Testis (tissue), 3 donors: ENCODE measurements around the gene CDK7. TPM values are rescaled to one million over a fixed set of nuclear protein-coding genes. Genes with fewer than 3 reads are reported as not detected.

Experiments
- DNase-seq: peaks from one replicate; pipeline ENCODE4 v3.0.0-alpha.2; 2019
- H3K27ac ChIP-seq, 2 donors: fragments of 200-600 bp; sonication (generic); one replicate each; pipeline ENCODE4 v1.5.1; 2019
- H3K27me3 ChIP-seq: fragments of 200-600 bp; sonication (generic); one replicate; pipeline ENCODE4 v1.5.1; 2019
- H3K36me3 ChIP-seq: fragments of 200-600 bp; sonication (generic); one replicate; pipeline ENCODE4 v1.5.1; 2017; ENCODE audit warnings: low read depth; ENCODE audit errors: missing control alignments
- H3K4me1 ChIP-seq: fragments of 200-600 bp; sonication (generic); one replicate; pipeline ENCODE4 v1.5.1; 2019
- H3K4me3 ChIP-seq, 2 donors: fragments of 200-600 bp; sonication (generic); one replicate each; pipeline ENCODE4 v1.5.1; 2017 to 2019
- H3K9me3 ChIP-seq: fragments of 200-600 bp; sonication (generic); one replicate; pipeline ENCODE4 v1.5.1; 2017
- POLR2A ChIP-seq: fragments of 450-650 bp; IDR thresholded peaks from one replicate; pipeline ENCODE4 v1.6.1; 2017; ENCODE audit warnings: antibody characterized with exemption, mild to moderate bottlenecking, moderate library complexity
- whole genome bisulfite sequencing, 2 donors: methylation state at CpG; one replicate each; pipeline ENCODE4 v1.1.5; 2018; 5-methylcytosine and 5-hydroxymethylcytosine counted together
- intact Hi-C: fragments of 100-400 bp; cut with DNase I; formaldehyde crosslinking; loops from one replicate; pipeline ENCODE4 v1.15.1; 2023; ENCODE audit warnings: low total_unique reads
- polyA plus RNA-seq: library from polyadenylated mRNA; stranded (reverse); fragments of 350-450 nt; fragmentation: Illumina TruSeq; extraction: RNeasy Lipid Tissue Mini Kit (QIAGEN cat#74804); gene quantifications from one replicate; pipeline ENCODE4 v1.2.3, GENCODE V29; 2014; ENCODE audit warnings: low read depth, low replicate concordance; ENCODE audit not compliant: insufficient read depth
- total RNA-seq, 2 donors: library from RNA; depleted of rRNA; stranded (reverse); fragments of >200 nt; gene quantifications; one replicate each; pipeline ENCODE4 v1.2.3, GENCODE V29; 2016
- TF ChIP-seq, protein P1 (sequence below), 3 experiments: fragments of 450-650 bp in 2 of 3; fragments of 200-600 bp in 1 of 3; sonication (generic) in 1 of 3; IDR thresholded peaks; one replicate each; pipeline ENCODE4 v1.5.1; 2016 to 2019; ENCODE audit warnings: antibody characterized with exemption in 3 of 3, mild to moderate bottlenecking in 2 of 3, moderate library complexity in 1 of 3

CDK7 gene
- total and polyA plus RNA-seq, 3 donors from 2014 or later: 31.7 to 86.0 (median 35.1) TPM

DNA sequence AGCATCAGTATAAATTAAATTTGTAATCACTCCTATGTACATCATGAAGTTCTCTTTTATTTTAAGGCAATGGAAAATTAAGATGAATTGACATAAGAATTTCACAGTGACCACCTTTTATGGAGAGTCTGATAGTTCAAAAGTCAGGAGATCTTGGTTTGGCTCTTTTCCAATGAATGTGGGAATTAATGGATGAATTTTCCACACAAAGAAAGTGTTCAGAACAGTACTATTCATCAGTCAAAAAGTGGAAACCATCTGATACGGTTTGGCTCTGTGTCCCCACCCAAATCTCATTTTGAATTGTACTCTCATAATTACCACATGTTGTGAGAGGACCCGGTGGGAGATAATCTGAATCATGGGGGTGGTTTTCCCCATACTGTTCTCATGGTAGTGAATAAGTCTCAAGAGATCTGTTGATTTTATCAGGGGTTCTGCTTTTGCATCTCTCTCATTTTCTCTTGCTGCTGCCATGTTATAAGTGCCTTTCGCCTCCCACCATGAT, 73.4 kb downstream of the CDK7 start:
- TF ChIP-seq POLR2A: no peak
- TF ChIP-seq, protein P1, sequence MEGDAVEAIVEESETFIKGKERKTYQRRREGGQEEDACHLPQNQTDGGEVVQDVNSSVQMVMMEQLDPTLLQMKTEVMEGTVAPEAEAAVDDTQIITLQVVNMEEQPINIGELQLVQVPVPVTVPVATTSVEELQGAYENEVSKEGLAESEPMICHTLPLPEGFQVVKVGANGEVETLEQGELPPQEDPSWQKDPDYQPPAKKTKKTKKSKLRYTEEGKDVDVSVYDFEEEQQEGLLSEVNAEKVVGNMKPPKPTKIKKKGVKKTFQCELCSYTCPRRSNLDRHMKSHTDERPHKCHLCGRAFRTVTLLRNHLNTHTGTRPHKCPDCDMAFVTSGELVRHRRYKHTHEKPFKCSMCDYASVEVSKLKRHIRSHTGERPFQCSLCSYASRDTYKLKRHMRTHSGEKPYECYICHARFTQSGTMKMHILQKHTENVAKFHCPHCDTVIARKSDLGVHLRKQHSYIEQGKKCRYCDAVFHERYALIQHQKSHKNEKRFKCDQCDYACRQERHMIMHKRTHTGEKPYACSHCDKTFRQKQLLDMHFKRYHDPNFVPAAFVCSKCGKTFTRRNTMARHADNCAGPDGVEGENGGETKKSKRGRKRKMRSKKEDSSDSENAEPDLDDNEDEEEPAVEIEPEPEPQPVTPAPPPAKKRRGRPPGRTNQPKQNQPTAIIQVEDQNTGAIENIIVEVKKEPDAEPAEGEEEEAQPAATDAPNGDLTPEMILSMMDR (IDR thresholded peaks at IDR 0.05): no peak
- H3K9me3 ChIP-seq: no peaks in the 10 kb centered on the region
- no peaks in the 10 kb centered on the region for H3K4me1 ChIP-seq
- no peak for DNase-seq
- intact Hi-C loops: no loop called here
- 57 to 92% methylated on average over 3 of the region's 3 CpGs for WGBS, 2 donors
- H3K36me3 ChIP-seq: no peaks in the 10 kb centered on the region
- H3K27ac ChIP-seq: no peak overlapping the region
- H3K4me3 ChIP-seq: no peak overlapping the region
- H3K27me3 ChIP-seq: no peaks in the 10 kb centered on the region

DNA sequence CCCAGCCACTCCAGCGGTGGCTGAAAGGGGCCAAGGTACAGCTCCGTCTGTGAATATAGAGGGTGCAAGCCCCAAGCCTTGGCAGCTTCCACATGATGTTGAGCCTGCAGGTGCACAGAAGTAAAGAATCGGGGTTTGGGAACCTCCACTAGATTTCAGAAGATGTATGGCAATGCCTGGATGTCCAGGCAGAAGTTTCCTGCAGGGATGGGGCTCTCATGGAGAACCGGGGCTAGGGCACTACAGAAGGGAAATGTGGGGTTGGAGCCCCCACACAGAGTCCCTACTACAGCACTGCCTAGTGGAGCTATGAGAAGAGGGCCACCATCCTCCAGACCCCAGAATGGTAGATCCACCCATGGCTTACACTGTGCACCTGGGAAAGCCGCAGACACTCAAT, 74.7 kb downstream of the CDK7 start:
- H3K27me3 ChIP-seq: no peaks in the 10 kb centered on the region
- no peak for DNase-seq
- WGBS, 2 donors: 93 to 97% methylated on average over 5 of the region's 5 CpGs
- no peak overlapping the region for H3K27ac ChIP-seq
- H3K36me3 ChIP-seq: no peaks in the 10 kb centered on the region
- no peaks in the 10 kb centered on the region for H3K4me1 ChIP-seq
- H3K9me3 ChIP-seq: no peaks in the 10 kb centered on the region
- intact Hi-C loops: no loop called here
- no peak overlapping the region for H3K4me3 ChIP-seq
- TF ChIP-seq, protein P1 (IDR thresholded peaks at IDR 0.05): no peak
- no peak for TF ChIP-seq POLR2A

DNA sequence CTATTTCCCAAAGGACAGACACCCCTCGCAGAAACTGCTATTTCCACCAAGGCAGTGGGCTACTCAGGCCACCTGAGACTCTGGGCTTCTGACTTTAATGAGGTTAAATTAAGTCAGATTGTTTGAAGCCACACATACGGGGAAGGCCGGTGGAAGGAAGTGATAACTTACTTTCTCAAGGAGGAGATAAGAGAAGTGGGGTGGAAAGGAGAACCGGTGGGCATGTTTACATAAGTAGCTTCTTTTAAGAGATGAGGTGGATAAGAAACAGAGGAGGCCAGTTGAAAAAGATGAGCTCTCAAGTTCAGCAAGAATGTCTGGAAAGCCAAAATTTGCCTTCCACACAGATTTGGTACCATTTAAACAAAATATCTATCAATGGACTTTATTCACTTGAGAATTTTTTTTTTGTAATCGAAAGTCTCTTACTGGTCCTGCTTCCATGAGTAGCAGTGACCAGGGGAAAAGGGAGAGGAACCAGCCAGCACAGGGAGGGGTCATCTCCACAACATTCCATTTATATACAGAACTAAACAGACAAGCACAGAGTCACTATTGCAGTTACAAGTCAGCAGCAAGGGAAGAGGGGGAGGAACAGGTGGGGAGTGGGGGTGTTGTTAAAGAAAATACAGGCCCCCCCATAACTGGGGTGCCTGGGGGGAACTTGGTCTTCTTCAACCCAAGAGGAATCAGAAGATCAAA, 77.9 kb downstream of the CDK7 start:
- no peak overlapping the region for H3K4me3 ChIP-seq
- no peaks in the 10 kb centered on the region for H3K27me3 ChIP-seq
- 77 to 79% methylated on average over 5 of the region's 5 CpGs for WGBS, 2 donors
- H3K27ac ChIP-seq: no peak overlapping the region
- intact Hi-C loops: no loop called here
- no peak for TF ChIP-seq POLR2A
- TF ChIP-seq, protein P1 (IDR thresholded peaks at IDR 0.05): no peak
- H3K36me3 ChIP-seq: no peaks in the 10 kb centered on the region
- no peak for DNase-seq
- H3K9me3 ChIP-seq: no peaks in the 10 kb centered on the region
- H3K4me1 ChIP-seq: no peaks in the 10 kb centered on the region

DNA sequence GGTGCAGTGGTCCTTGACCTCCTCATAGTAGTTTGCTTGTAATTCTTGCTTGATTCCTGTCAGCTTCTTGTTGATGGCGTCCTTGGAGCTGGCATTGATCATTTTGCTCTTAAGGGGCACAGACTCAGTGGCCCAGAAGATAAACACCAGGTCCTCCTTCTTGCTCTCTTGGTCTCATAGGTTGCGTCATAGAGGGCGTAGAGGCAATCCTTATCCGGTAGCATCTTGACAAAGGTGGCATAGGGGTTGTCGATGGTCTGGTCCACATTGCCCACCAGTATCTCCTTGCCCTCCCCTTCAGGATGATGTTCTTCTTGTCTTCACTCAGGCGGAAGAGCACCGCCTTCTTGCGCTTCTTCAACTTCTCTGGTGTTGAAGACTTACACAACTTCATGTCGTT, 78.7 kb downstream of the CDK7 start:
- TF ChIP-seq, protein P1 (IDR thresholded peaks at IDR 0.05): no peak
- TF ChIP-seq POLR2A: no peak
- Histone ChIP-seq H3K27me3 (no peaks in the 10 kb centered on the region), H3K4me3 (no peak overlapping the region), H3K4me1 (no peaks in the 10 kb centered on the region), H3K36me3 (no peaks in the 10 kb centered on the region), H3K27ac (no peak overlapping the region), H3K9me3 (no peaks in the 10 kb centered on the region)
- 97 to 98% methylated on average over 9 of the region's 9 CpGs for WGBS, 2 donors
- intact Hi-C loops: no loop called here
- DNase-seq: no peak

DNA sequence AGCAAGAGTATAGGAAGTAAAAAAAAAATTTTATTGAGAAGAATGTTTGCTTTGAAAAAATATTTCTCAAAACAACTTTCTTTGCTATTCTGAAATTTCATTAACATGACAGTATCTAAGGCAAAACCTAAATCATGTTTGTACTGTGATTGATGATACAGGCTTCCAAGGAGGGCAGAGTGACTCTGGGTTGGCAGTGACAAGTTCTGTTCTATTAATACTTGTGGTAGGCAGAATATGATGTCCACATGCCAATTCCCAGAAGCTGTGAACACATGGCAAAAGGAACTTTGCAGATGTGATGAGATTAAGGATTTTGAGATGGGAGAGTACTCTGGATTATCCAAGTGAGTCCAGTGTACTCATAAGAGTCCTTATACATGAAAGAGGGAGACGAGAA, 81.3 kb downstream of the CDK7 start:
- WGBS, 2 donors: 95% methylated on average over 1 of the region's 1 CpG
- Histone ChIP-seq H3K27me3 (no peaks in the 10 kb centered on the region), H3K9me3 (no peaks in the 10 kb centered on the region), H3K4me1 (no peaks in the 10 kb centered on the region), H3K36me3 (no peaks in the 10 kb centered on the region), H3K4me3 (no peak overlapping the region), H3K27ac (no peak overlapping the region)
- intact Hi-C loops: no loop called here
- DNase-seq: no peak
- no peak for TF ChIP-seq POLR2A
- TF ChIP-seq, protein P1 (IDR thresholded peaks at IDR 0.05): no peak
